Fibroblast of skin of abdomen (primary cell): ENCODE measurements around the gene UCN3. TPM values are rescaled to one million over a fixed set of nuclear protein-coding genes. Genes with fewer than 3 reads are reported as not detected.

Experiments used
- DNase-seq: peaks from one replicate; pipeline ENCODE4 v3.0.0-alpha.2; 2013
- polyA plus RNA-seq, 2 experiments: library from polyadenylated mRNA; unstranded; fragments of 120-200 nt; gene quantifications; one replicate each; pipeline ENCODE4 v1.2.1, GENCODE V29; 2013; ENCODE audit not compliant: insufficient read length in 2 of 2

UCN3 gene
- polyA plus RNA-seq (2013, experiment 1 of 2; ENCODE audit: insufficient read length) = not detected
- polyA plus RNA-seq (2013, experiment 2 of 2; ENCODE audit: insufficient read length) = not detected

- no peak for DNase-seq
Observed at GRCh38 chr10:5364890-5365338, at the start of gene UCN3. TSS of gene UCN3 (plus strand) at chr10:5364966. CDS start at chr10:5373721, 8,755 bp downstream.

DNA sequence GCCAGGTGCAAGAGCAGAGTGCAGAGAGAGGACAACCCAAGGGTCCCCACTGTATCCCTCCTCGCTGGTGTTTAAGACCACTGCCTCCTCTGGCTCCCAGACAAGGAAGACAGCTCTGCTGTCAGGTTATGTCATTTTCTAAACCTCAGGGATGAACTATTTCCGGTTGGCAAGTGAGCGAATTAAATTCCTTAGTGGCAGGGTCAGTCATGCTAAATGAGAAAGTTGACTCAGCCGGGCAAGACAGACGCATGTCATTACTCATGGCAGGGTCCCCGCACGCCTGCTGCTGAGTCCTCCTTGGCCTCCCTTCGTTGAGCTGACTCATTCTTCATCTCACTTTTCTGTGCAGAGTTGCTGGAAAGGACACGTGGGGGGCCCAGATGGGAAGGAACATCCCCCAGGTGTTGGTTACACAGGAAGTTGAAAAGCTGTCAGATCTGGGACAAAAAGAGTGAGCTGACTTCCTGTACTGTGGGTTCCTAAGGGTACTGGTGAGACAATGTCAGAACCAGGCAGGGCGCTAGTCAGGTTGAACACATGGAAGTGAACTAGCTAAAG, 47.1 kb upstream of the UCN3 start:
- peak; percentile 86 for DNase-seq

- no peak for DNase-seq
Observed at GRCh38 chr10:5318148-5318547, 46.6 kb upstream of the UCN3 start.

GRCh38 chr10:5319863-5320262, 44.9 kb upstream of the UCN3 start:
- no peak for DNase-seq

DNA sequence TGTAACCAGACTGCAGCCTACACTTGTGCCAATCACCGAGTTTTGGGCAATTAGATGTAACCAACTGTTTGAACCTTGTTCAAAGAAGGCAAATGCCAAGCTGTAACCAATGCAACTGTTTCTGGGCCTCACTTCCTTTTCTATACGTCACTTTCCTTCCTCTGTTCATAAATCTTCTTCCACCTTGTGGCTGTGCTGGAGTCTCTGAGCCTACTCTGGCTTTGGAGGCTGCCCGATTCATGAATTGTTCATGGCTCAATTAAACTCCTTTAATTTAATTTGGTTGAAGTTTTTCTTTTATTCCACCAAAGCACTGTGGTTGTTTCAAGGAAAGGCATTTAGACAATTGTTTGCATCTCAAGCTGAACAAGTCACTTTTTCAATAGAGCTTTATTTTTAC, 43.5 kb upstream of the UCN3 start:
- DNase-seq = no peak

- DNase-seq = no peak
Observed at GRCh38 chr10:5323446-5323845, 41.3 kb upstream of the UCN3 start.

- no peak for DNase-seq
Observed at GRCh38 chr10:5325076-5325475, 39.7 kb upstream of the UCN3 start.

- DNase-seq = no peak
Observed at GRCh38 chr10:5334196-5334880, 30.4 kb upstream of the UCN3 start.

- no peak for DNase-seq
Observed at GRCh38 chr10:5338010-5338409, 26.8 kb upstream of the UCN3 start.

DNA sequence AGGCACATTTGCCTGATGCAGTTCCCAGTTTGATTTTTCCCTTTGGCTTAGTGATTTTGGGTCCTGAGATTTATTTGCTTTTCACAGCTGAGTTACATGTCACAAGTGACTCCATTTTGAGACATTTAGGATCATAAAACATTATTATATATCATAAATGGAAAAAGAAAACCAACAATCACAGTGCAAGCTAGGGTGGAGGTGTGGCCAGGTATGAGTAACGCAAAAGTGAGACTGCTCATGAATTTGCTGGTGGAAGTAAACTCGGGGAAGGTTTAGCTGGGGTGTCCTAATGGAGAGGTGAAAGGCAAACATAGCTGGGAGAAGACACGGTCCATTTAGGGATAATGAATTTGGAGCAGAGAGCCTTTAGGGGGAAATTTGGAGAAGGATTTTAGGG, 21.7 kb upstream of the UCN3 start:
- DNase-seq = no peak

DNA sequence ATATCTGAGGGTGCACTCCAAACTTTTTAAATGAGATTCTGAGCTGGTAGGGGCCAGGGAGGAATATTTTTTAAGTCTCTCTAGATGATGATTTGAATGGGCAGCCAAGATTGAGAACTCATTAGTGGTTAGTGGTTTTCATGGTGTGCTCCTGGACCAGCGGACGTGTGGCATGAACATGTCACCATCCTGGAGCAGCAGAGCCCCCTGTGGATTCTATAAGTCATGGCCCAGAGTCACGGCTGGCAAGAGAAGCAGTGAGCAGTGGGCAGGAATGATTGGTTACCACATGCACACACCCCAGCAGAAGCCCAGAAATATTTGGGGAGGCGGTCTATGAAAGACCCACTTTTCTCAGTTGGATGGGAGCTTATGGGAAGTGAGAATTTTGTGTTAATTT, 21.2 kb upstream of the UCN3 start:
- no peak for DNase-seq

GRCh38 chr10:5343979-5344378, 20.8 kb upstream of the UCN3 start:
- no peak for DNase-seq

DNA sequence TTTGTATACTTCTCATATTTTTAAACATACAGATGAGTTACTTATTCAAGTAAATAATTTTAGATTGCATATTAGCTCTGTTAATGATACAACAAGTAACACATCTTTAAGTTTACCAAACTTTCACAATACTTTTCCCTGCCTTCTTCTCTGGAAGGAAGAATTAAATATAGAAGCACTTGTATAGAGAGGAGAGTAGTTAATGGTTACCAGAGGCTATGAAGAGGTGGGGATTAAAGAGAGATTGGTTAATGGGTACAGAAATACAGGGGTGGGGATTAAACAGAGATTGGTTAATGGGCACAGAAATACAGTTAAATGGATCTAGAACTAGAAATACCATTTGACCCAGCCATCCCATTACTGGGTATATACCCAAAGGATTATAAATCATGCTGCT, 20.0 kb upstream of the UCN3 start:
- no peak for DNase-seq

DNA sequence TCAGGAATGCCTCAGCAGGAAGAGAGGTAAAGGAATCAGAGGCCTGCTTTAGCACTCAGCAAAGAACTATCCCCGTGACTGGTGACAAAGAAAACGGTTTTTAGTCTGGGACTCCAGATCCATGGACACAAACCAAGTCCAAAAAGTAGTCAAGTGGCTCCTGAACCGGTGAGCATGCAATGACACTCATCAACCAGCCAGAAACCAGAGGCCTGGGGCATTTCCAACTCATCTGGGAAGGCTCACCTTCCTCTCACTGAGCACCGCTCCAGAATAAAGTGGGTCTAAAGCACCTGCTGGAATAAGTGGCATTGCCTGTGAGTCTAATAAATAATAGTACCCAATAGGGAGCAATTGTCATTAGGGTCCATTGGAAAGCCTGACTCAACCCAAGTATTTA, 17.9 kb upstream of the UCN3 start:
- no peak for DNase-seq

GRCh38 chr10:5349362-5349761, 15.4 kb upstream of the UCN3 start:
- no peak for DNase-seq

- no peak for DNase-seq
Observed at GRCh38 chr10:5354068-5354467, 10.7 kb upstream of the UCN3 start.

DNA sequence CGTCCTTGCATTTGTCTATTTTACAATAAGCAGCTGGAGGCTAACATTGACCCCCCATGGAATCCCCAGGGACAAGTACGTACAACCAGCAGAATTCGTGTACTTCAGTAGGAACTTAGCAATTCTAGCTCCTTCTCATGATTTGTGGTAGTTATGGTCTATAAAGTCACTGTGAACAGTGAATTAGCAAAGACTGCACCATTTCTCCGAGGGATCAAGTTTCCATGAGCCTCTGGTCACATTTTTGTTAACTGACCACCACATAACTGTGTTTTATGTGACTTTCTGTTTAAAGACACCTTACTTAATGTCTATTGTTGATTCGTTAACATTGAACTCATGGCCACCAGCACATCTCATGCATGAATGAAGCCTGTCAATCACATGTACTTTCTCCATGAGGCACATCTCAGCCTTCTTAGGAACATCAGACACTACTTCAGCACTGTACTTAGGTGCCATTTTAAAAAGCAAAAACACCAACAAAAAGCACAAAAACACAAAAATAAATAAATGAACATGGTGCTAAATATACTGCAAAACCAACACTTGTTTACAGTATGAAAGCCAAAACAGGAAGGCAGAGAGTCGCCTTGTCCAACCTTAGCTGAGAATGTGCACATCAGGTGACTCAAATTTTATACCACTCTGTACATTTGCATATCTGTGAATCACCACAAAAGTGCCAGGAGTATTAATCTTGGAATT, 9.0 kb upstream of the UCN3 start:
- no peak for DNase-seq

DNA sequence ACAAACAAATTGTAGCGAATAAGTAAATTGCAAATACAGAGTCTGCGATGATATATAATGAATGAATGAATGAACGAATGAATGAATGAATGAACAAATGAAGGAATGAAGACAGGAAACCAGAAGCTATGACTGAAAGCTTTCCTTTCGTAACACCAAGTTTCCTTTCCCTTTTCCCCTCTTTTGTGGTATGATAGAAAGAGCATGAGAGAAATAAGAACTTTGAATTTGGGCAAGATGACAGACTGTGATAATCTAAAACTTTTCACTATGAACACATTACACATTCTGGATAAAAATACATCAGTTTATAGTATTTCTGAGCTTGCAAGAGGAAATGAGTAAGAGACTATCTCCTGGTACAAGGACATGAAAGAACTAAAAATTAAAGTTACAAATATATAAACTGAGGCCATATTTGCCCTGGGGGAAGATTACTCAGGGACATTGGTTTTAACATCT, 8.4 kb upstream of the UCN3 start:
- DNase-seq = no peak

DNA sequence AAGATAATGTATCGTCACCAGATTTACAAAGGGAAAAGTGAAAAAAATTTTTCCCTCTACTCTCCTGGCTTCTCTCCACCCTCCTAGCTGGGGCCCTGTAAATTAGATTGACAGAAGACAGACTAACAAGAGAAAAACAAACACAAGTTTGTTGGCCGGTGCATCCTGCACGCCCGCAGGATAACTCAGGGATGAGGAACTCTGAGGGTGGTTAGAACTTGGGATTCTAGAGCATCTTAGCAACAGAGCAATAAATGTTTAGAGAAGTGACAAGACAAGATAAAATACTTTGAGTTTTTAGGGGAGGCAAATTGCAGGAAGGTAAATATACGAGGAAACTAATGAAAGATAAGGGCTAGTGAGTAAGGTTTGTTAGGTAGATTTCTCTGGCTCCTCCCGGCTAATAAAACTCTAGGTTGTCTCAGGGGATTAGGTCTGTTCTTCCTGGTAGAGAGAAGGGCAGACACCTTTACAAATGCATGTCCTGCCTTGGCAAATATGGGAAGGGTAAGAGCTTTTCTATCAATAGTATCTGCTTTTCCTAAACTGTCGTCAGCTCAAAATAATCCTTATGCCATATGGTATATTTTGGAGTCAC, 4.3 kb upstream of the UCN3 start:
- no peak for DNase-seq

DNA sequence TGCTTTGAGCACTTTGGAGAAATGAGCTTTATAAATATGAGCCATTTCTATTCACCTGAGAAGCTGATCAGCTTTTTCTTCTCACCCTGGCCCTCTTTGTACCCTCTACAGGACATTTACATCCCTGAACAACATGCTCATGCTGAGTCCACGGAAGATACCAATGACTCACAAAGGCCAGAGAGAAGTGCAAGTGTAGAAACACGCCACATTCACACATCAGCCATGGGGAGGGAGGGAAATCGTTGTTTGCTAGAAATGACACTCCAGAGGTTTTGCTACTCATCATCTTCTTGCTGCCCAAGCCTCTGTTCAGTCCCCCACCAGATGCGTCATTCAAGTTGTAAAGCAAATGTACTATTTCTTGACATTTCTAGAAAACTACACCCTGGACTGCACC, 2.8 kb upstream of the UCN3 start:
- no peak for DNase-seq

- DNase-seq = no peak
Observed at GRCh38 chr10:5362873-5363272, 1.9 kb upstream of the UCN3 start.

DNA sequence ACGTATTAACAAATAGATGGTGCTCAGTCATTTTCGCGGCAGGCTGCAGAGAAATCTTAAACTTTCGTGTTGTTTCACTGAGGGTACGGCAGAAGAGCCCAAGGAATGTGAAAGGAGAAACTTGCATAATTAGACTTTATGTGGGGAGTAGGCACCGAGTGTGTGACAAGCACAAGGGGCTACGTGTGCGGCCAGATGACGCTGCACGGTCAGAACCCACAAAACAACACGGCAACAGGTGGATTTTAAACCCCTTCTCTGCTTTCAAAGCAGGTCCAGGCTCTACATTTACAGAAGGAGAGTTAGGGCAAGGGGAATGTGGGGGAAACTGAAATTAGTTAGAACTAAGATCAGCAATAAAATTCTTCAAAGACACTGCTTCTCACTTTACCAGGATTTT, 392 bp upstream of the UCN3 start:
- DNase-seq = no peak

- no peak for DNase-seq
Observed at GRCh38 chr10:5365928-5366327, 1.2 kb downstream of the UCN3 start.
